Hepatic stellate cell (primary cell): ENCODE data around the gene ZNFX1.
A peak's percentile ranks its signal among the peaks of the same experiment; 100 is the strongest.
"Not testable (repeated sequence)": the region's sequence is repeated elsewhere in the genome, so short reads cannot be mapped to it uniquely, and the experiment has no call there.

Experiments
- DNase-seq: peaks from one replicate; pipeline ENCODE4 v3.0.0; 2011; ENCODE audit warnings: low spot score

Gene ZNFX1

DNA sequence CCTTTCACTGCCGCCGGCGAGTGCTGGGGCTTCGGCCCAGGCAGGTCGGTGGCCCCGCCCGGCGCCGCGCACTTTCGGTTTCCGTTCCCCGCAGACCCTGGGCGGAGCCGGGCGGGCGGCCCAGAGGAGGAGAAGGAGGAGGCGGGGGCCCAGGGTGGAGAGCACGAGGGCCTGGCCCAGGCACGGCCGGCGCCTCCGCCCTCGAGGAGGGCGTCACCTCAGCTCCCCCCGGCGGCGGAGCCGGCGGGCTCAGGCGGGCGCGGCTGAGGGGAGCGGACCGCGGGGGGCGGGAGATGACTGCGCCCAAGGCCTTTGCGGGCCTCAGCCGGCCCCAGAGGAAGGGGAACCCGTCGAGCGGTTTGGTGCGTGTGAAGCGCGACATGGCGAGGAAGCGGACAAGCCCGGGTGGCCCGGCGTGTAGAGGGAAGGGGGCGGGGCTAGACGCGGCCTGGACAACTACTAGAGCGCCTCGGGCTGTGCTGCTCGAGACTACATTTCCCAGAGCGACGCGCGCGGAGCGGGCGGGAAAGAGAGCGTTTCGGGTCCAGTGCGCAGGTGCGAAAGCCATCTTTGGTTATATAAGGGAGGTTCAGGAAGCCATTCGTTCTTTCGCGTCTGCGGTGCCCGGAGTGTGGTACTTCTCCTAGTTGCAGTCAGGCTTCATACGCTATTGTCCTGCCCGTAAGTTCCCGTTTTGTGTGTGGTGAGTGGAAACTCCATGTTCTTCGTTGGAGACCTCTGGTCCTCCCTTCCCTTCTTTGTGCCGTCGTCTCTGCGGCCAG lies at the start of gene ZNFX1:
Gene ZNFX1, minus strand, starts transcription at position 22 of the 782 bp plus-strand sequence. CDS start 2,218 bp downstream, outside the sequence.
- peak; percentile 94 for DNase-seq

- peak; percentile 29 for DNase-seq
Measured at GRCh38 chr20:49326026-49326425, 48.2 kb upstream of the ZNFX1 start.

- no peak for DNase-seq
Measured at GRCh38 chr20:49324306-49324705, 46.4 kb upstream of the ZNFX1 start.

DNA sequence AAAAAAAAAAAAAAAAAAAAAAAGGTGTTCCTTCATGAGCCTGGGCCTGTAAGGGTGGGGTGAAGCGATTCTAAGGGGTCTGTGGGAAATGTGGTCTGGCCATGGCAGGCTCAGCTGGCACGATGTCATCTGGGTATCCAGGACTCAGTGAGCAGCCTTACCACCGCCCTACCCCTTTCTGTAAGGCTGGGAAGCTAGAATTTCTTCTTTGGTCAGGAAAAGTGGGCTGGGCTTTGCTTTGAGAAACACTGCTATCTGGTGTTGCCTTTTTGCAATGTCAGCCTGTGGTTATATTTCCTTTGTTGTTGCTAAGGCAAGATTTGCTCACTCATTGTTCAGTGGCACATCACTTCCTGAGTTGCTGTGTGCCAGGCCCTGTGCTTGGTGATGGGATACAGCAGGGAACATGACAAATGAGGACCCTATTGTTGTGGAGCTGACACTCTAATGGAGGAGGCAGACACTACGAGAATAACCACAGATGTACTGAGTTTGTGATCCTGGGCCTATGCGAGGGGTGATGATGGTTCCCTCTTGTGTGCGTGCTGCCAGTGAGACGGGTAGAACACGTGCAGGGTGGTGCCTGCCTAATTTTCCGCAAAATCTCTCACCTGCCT lies 45.9 kb upstream of the ZNFX1 start:
- peak; percentile 66 for DNase-seq

- DNase-seq = peak; percentile 57
Measured at GRCh38 chr20:49320460-49320859, 42.6 kb upstream of the ZNFX1 start.

GRCh38 chr20:49319208-49319809 lies 41.5 kb upstream of the ZNFX1 start:
- DNase-seq = no peak

DNA sequence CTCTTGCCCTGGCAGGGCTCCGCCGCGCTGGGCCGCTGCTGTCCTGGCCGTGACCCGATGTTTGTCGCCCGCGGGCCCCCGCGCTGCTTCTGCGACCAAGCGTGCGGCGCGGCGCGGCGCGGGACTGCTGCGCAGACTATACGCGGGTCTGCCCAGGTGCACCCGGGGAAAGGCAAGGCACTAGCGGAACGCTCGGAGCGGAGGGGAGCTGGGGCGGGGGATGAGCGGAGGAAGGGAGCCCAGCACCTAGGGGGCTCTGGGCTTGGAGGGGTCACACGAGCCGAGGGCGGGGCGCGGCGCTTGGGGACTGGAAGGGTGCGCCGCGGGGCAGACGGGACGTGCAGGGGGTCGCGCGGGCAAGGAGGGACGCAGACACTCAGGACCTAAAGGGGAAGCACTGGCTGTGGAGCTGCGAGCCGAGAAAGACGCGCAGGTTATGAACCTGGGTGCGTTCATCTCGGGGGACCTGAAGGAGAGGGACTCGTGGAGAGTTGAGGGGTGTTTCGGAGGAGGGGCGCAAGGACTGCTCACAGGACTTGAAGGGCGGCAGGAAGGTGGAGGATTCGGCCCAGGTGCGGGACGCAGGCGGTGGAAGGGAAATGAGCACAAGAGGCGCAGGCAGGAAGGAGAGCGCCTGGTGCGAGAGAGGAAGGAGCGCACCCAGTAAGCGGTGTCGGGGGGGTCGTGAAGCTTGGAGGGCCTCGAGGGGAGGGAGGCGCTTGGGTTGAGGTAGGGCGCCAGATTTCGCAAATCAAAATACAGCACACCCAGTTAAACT lies 40.8 kb upstream of the ZNFX1 start:
- no peak for DNase-seq

DNA sequence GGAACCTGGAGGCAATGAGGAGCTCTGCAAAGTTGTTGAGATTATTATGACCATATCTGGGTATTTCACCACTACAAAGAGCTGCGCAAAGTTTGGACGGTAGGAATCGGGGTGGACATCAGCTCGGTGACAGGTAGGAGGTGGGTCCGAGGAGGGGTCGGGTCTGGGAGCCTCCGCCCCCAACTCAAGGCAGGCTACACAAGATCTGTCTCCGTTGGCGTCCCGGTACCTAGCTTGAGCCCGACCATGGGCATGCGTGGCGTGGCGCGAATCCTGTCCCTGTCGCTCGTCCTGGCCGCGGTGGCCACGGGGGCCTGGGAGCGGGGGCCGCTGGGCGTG lies 40.2 kb upstream of the ZNFX1 start:
- DNase-seq = no peak

- DNase-seq = no peak
Measured at GRCh38 chr20:49316704-49317103, 38.8 kb upstream of the ZNFX1 start.

GRCh38 chr20:49315580-49315979 lies 37.7 kb upstream of the ZNFX1 start:
- DNase-seq = no peak

DNA sequence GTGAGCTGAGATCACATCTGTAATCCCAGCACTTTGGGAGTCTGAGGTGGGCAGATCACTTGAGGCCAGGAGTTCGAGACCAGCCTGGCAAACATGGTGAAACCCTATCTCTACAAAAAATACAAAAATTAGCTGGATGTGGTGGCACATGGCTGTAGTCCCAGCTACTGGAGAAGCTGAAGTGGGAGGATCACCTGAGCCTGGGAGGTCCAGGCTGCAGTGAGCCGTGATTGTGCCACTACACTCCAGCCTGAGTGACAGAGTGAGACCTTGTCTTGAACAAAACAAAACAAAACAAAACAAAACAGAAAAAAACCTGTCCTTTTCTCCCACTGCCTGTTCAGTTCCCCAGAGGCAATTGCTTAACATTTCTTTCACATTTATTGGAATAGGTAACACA lies 36.2 kb upstream of the ZNFX1 start:
- not testable (repeated sequence) for DNase-seq

GRCh38 chr20:49313283-49313682 lies 35.4 kb upstream of the ZNFX1 start:
- DNase-seq = no peak

DNA sequence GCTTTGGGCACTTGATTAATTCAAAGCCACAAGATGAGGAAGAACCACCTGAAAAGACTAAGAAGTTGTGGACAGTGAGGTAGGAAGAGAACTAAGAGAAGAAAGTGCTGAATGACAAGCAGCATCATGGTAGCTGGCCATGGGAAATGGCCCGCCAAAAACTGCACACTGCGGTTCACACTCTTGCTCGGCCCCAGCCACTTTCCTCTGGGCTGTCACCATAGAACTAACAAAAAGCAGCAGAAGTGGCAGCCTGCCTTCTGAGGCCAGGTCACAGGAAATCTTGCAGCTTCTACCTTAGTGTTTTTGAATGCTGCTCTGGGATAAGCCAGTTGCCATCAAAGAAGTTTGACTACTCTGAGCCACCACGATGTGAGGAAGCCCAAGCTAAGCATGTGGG lies 34.8 kb upstream of the ZNFX1 start:
- no peak for DNase-seq

- no peak for DNase-seq
Measured at GRCh38 chr20:49310705-49311104, 32.8 kb upstream of the ZNFX1 start.

DNA sequence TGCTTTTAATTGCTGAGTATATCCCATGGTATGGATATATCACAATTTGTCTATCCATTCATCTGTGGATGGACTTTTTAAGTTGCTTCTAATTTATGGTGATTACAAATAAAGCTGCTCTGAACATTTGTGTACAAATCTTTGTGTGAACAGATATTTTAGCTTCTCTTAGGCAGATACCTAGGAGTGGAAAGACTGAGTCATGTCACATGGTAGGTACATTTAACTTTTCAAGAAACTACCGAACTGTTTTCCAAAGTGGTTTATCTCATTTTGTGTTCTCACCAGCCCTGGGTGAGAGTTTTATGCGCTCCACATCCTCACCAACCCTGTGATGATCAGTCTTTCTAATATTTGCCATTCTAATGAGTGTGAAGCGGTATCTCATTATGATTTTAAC lies 31.0 kb upstream of the ZNFX1 start:
- DNase-seq = no peak

DNA sequence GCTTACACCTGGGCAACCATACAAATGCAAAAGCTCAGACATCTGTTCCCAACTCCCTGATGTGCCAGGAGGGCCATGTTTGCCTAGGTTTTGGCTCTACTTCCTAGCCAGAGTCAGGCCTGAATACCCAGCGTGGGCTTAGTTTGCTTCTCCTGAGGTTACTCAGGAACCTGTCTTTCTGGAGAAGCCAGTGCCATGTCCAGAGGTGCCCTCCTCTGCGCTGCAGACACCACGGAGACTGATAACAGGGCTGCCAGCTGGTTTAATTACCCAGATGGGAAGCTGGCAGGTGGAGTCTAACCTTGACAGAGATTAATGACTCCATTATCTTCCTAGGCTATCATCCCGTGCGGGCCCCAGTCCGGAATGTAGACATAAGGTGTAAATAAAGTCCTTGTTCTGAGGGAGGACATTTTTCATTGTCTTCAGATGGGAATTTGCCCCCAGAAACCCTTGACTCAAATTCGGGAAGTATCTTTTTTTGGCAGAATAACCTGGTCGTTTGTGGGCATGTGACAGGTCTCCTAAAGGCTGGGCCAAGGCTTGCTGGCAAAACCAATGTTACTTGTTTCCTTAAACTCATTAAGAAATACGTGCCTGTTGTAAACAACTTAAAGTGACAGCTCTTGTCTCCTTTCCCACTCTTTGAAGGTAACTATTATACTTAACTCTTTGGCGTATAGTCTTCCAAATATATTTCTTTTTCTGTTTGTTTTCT lies 29.2 kb upstream of the ZNFX1 start:
- no peak for DNase-seq

DNA sequence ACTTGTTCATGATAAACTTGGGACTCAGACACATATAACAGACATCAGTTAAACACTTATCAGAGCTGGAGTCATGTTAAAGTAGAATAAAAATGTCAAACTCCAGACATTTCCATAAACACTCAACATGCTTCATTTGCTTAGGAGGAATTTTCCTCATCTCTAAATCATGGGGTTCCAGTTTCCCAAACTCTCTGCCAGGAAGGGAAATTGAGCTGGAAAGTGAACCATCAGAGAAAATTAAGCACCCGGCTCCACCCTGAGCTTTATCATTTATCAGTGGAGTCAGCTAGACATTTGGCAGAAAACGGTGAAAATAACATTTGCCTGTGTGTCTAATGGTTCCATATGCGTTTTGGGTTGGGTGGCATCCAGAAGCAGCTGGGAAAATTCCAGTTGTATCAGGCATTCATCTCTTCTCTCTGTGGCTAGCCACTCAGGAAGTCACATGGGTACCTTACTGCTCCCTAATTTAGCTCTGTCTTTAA lies 25.3 kb upstream of the ZNFX1 start:
- DNase-seq = peak; percentile 43

GRCh38 chr20:49297605-49298530 lies 20.0 kb upstream of the ZNFX1 start:
- DNase-seq = no peak

GRCh38 chr20:49294002-49294654 lies 16.3 kb upstream of the ZNFX1 start:
- not testable (repeated sequence) for DNase-seq

DNA sequence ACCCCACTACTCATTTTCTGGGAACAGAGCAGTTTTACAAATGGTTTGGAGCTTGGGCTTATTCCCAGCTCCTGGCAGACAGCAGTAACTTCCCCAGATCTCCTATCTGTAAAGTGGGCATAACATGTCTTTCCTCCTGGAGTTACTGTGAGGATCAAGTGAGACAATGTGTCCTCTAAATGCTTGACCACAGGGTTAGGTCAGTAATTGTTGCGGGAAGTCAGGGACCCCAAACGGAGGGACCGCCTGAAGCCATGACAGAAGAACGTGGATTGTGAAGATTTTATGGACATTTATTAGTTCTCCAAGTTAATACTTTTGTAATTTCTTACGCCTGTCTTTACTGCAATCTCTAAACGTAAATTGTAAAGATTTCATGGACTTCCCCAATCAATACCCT lies 15.3 kb upstream of the ZNFX1 start:
- DNase-seq = no peak
